Esophagus muscularis mucosa (tissue), 4 donors: ENCODE measurements around the gene SLC44A4. TPM values are rescaled to one million over a fixed set of nuclear protein-coding genes. Genes with fewer than 3 reads are reported as not detected.
"Not testable (repeated sequence)": the region's sequence is repeated elsewhere in the genome, so short reads cannot be mapped to it uniquely, and the experiment has no call there.

ENCODE experiments used
- DNase-seq: peaks from one replicate; pipeline ENCODE4 v3.0.0-alpha.2; 2017; ENCODE audit errors: extremely low spot score
- H3K27ac ChIP-seq, 4 donors: fragments of 200-600 bp; sonication (generic); replicated peaks in 1 of 4; 1 replicate in 3 of 4; 2 replicates in 1 of 4; pipeline ENCODE4 v1.5.1; 2016 to 2019; ENCODE audit warnings: mild to moderate bottlenecking in 1 of 4
- H3K27me3 ChIP-seq, 4 donors: fragments of 200-600 bp; sonication (generic); one replicate each; pipeline versions ENCODE4 v1.5.1 to v1.6.0; 2016 to 2019
- H3K36me3 ChIP-seq, 4 donors: fragments of 200-600 bp; sonication (generic); one replicate each; pipeline ENCODE4 v1.5.1; 2016 to 2019
- H3K4me1 ChIP-seq, 4 donors: fragments of 200-600 bp; sonication (generic); one replicate each; pipeline ENCODE4 v1.5.1; 2016 to 2019
- H3K4me3 ChIP-seq, 4 donors: fragments of 200-600 bp; sonication (generic); 1 replicate in 2 of 4; 2 replicates in 2 of 4; pipeline ENCODE4 v1.5.1; 2016 to 2019; ENCODE audit warnings: mild to moderate bottlenecking in 4 of 4, moderate library complexity in 1 of 4
- H3K9me3 ChIP-seq, 4 donors: fragments of 200-600 bp; sonication (generic); 1 replicate in 3 of 4; 2 replicates in 1 of 4; pipeline ENCODE4 v1.5.1; 2016 to 2019
- CTCF ChIP-seq, 3 experiments: fragments of 200-600 bp in 2 of 3; fragments of 450-650 bp in 1 of 3; sonication (generic) in 2 of 3; IDR thresholded peaks; one replicate each; pipeline ENCODE4 v1.5.1; 2017 to 2019; ENCODE audit warnings: antibody characterized with exemption in 3 of 3, mild to moderate bottlenecking in 2 of 3, moderate library complexity in 1 of 3
- EP300 ChIP-seq: sonication (generic); formaldehyde crosslinking; IDR thresholded peaks from one replicate; pipeline ENCODE4 v1.6.1; 2017; ENCODE audit warnings: antibody characterized with exemption
- POLR2A ChIP-seq: fragments of 450-650 bp; IDR thresholded peaks from one replicate; pipeline ENCODE4 v1.6.1; 2017; ENCODE audit warnings: antibody characterized with exemption, moderate library complexity, mild to moderate bottlenecking, low read depth
- POLR2AphosphoS5 ChIP-seq, 2 donors: sonication (generic); formaldehyde crosslinking; IDR thresholded peaks; one replicate each; pipeline ENCODE4 v1.6.1; 2017; ENCODE audit warnings: antibody characterized with exemption in 2 of 2
- WGBS: methylation state at CpG from one replicate; pipeline ENCODE4 v1.1.5; 2018; 5-methylcytosine and 5-hydroxymethylcytosine counted together
- intact Hi-C: fragments of 100-400 bp; cut with DNase I; formaldehyde crosslinking; loops from one replicate; pipeline ENCODE4 v1.15.1; 2023
- total RNA-seq, 4 donors: library from RNA; depleted of rRNA; stranded (reverse); fragments of >200 nt; gene quantifications; one replicate each; pipeline versions ENCODE4 v1.1.0 to v1.2.1, GENCODE V29; 2016

Gene SLC44A4
- total RNA-seq, 4 donors from 2014 or later, result 0.19 to 0.80 TPM; not detected in 2

- H3K27ac ChIP-seq, result peak overlapping the region; percentile 92 to 97 (median 96)
- H3K36me3 ChIP-seq, result no peaks in the 10 kb centered on the region
- TF ChIP-seq CTCF (IDR thresholded peaks at IDR 0.05), result no peak
- peak; percentile 37 for TF ChIP-seq POLR2A
- TF ChIP-seq EP300, result peak; percentile 16
- peak; percentile 95 to 97 for TF ChIP-seq POLR2AphosphoS5 (IDR thresholded peaks at IDR 0.05)
- no peaks in the 10 kb centered on the region for H3K27me3 ChIP-seq
- H3K4me1 ChIP-seq, result peaks cover 57 to 92% (median 89%) of the 10 kb centered on the region in 4 donors
- peak overlapping the region; percentile 55 to 71 (median 62) for H3K4me3 ChIP-seq
- 2% methylated on average over 25 of the region's 25 CpGs for WGBS
- peak; percentile 98 for DNase-seq
- intact Hi-C loops, result no loop called here
- no peaks in the 10 kb centered on the region for H3K9me3 ChIP-seq
Measured at GRCh38 chr6:31822036-31822821, 56.6 kb downstream of the SLC44A4 start.

- no peaks in the 10 kb centered on the region for H3K27me3 ChIP-seq
- no peaks in the 10 kb centered on the region for H3K9me3 ChIP-seq
- H3K4me3 ChIP-seq, result peak overlapping the region; percentile 55 to 71 (median 62)
- 5% methylated on average over 39 of the region's 39 CpGs for WGBS
- intact Hi-C loops, result no loop called here
- DNase-seq, result no peak
- H3K27ac ChIP-seq, result peak overlapping the region; percentile 92 to 97 (median 96)
- peaks cover 56 to 87% (median 85%) of the 10 kb centered on the region in 4 donors for H3K4me1 ChIP-seq
- no peaks in the 10 kb centered on the region for H3K36me3 ChIP-seq
- TF ChIP-seq POLR2A, result peak; percentile 44
- TF ChIP-seq EP300, result no peak
- peak in 1 of 2 donors; percentile 3 for TF ChIP-seq POLR2AphosphoS5 (IDR thresholded peaks at IDR 0.05)
Measured at GRCh38 chr6:31821301-31822035, 57.3 kb downstream of the SLC44A4 start.

- 87% methylated on average over 10 of the region's 10 CpGs for WGBS
- intact Hi-C loops, H3K27me3 ChIP-seq, DNase-seq, H3K9me3 ChIP-seq, H3K36me3 ChIP-seq, H3K4me3 ChIP-seq: not testable (repeated sequence)
- H3K4me1 ChIP-seq, result peaks cover 50 to 76% (median 74%) of the 10 kb centered on the region in 4 donors
- peak overlapping the region; percentile 92 to 97 (median 96) for H3K27ac ChIP-seq
Measured at GRCh38 chr6:31820399-31820798, 58.4 kb downstream of the SLC44A4 start.

- no peak for DNase-seq
- peaks cover 50 to 71% (median 69%) of the 10 kb centered on the region in 4 donors for H3K4me1 ChIP-seq
- intact Hi-C loops, result no loop called here
- TF ChIP-seq POLR2AphosphoS5 (IDR thresholded peaks at IDR 0.05) (no peak), POLR2A (no peak), EP300 (no peak), CTCF (IDR thresholded peaks at IDR 0.05) (no peak)
- H3K27me3 ChIP-seq, result no peaks in the 10 kb centered on the region
- peak overlapping the region; percentile 92 to 97 (median 96) for H3K27ac ChIP-seq
- no peaks in the 10 kb centered on the region for H3K36me3 ChIP-seq
- no peaks in the 10 kb centered on the region for H3K9me3 ChIP-seq
- peak overlapping the region; percentile 52 to 63 (median 58) for H3K4me3 ChIP-seq
Measured at GRCh38 chr6:31819871-31820299, 58.9 kb downstream of the SLC44A4 start.

GRCh38 chr6:31817929-31818511 lies 60.8 kb downstream of the SLC44A4 start:
- 66% methylated on average over 8 of the region's 8 CpGs for WGBS
- H3K4me3 ChIP-seq, result peak overlapping the region; percentile 52 to 63 (median 58)
- peak in 1 of 2 donors; percentile 49 for TF ChIP-seq POLR2AphosphoS5 (IDR thresholded peaks at IDR 0.05)
- H3K27ac ChIP-seq, result peak overlapping the region; percentile 92 to 97 (median 96)
- H3K4me1 ChIP-seq, result peaks cover 45 to 66% (median 64%) of the 10 kb centered on the region in 4 donors
- H3K27me3 ChIP-seq, H3K36me3 ChIP-seq, DNase-seq, intact Hi-C loops, H3K9me3 ChIP-seq: not testable (repeated sequence)
